Measurements from ENCODE around the gene SLC35B4.

- TF ChIP-seq CTCF (conservative IDR thresholded peaks at IDR 0.05; ENCODE audit: low read depth, low read length), result no peak
- no peak for TF ChIP-seq EZH2 (IDR thresholded peaks at IDR 0.05; ENCODE audit: borderline replicate concordance, low read depth, low read length, poor library complexity, severe bottlenecking)
Observed at GRCh38 chr7:134331393-134331792, 14.7 kb upstream of the SLC35B4 start.

All from A673 (cell line).